ENCODE results near the gene PSMD13. TPM values are rescaled to one million over a fixed set of nuclear protein-coding genes. Genes with fewer than 3 reads are reported as not detected.
"Not testable (repeated sequence)": the region's sequence is repeated elsewhere in the genome, so short reads cannot be mapped to it uniquely, and the experiment has no call there.

The PSMD13 gene
- total RNA-seq = 130 and 140 TPM in 2 replicates

GRCh38 chr11:236774-237767 is at the start of gene PSMD13:
TSS of gene PSMD13 (plus strand) at chr11:236976. CDS start at chr11:237050, 74 bp downstream.
- peak; percentile 80 for DNase-seq (ENCODE audit: low read depth)
- H3K4me3 ChIP-seq (ENCODE audit: low read depth, low read length) = peak within 1 kb of the TSS; percentile 99
- TF ChIP-seq, protein P1, sequence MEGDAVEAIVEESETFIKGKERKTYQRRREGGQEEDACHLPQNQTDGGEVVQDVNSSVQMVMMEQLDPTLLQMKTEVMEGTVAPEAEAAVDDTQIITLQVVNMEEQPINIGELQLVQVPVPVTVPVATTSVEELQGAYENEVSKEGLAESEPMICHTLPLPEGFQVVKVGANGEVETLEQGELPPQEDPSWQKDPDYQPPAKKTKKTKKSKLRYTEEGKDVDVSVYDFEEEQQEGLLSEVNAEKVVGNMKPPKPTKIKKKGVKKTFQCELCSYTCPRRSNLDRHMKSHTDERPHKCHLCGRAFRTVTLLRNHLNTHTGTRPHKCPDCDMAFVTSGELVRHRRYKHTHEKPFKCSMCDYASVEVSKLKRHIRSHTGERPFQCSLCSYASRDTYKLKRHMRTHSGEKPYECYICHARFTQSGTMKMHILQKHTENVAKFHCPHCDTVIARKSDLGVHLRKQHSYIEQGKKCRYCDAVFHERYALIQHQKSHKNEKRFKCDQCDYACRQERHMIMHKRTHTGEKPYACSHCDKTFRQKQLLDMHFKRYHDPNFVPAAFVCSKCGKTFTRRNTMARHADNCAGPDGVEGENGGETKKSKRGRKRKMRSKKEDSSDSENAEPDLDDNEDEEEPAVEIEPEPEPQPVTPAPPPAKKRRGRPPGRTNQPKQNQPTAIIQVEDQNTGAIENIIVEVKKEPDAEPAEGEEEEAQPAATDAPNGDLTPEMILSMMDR (IDR thresholded peaks at IDR 0.05; ENCODE audit: insufficient read depth, low read depth, low read length) = no peak

DNA sequence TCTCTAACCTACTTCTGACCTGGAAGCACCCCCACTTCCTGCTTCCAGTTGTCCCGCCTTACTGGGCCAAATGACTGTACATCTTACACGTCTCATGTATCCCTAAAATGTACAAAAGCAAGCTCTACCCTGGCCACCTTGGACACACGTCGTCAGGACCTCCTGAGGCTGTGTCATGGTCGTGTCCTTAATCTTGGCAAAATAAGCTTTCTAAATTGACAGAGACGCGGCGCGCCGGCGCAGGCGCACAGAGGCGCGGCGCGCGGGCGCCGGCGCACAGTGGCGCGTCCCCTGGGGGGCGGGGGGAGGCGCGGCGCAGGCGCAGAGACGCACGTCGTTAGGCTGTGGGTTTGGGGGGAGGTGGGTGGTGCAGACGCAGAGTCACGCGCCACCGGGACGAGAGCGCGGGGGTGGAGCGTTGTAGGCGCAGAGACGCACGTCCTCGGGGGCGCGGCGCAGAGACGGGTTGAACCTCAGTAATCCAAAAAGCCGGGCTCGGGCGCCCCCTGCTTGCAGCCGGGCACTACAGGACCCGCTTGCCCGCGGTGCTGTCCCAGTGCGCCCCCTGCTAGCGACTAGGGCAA is 47.5 kb upstream of the PSMD13 start:
- peak overlapping the region; percentile 37 for H3K4me3 ChIP-seq (ENCODE audit: low read depth, low read length)
- DNase-seq (ENCODE audit: low read depth) = peak; percentile 88

GRCh38 chr11:189843-190311 is 46.9 kb upstream of the PSMD13 start:
- peak overlapping the region; percentile 27 for H3K4me3 ChIP-seq (ENCODE audit: low read depth, low read length)
- TF ChIP-seq, protein P1 (IDR thresholded peaks at IDR 0.05; ENCODE audit: insufficient read depth, low read depth, low read length) = peak; percentile 46

GRCh38 chr11:190546-190945 is 46.2 kb upstream of the PSMD13 start:
- DNase-seq (ENCODE audit: low read depth); H3K4me3 ChIP-seq (ENCODE audit: low read depth, low read length): not testable (repeated sequence)

More at GRCh38 chr11:189843-190311, 46.9 kb upstream of the PSMD13 start:
- DNase-seq (ENCODE audit: low read depth) = not testable (repeated sequence)

DNA sequence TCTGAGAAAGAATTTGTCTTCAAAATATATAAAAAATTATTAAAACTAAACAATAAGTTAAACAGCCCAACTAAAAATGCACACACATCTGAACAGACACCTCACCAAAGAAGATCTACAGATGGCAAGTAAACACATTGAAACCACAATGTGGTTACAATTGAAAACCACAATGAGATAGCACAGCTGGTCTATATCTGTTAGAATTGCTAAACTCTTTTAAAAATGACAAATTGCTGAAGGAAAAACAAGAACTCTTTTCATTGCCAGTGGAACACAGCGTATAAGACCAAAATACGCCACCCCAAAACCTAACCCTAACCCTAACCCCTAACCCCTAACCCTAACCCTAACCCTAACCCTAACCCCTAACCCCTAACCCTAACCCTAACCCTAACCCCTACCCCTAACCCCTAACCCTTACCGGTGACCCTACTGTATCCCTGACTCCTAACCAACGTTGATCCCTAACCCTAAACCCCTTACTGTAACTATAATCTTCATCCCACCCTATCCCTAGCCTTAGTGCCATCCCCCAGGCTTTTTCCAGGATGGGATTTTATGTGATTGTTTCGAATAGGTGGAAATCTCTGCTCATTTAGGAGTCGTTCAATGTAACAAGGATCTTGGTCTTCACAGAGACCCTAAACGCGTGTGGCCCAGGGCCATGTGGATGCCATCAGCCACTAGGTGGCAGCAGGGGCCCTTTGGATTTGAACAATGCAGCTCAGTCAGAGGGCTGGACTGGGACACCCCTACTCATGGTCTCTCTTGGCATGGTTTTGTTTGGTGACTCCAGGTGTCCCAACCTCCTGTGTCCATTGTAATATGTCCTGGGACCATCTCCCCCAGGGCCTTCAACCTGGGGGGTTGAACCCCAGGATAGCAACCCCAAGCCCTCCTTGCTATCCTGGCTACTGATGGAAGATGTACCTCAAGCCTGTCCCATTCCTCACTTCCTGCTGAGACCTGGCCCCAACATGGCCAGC is 45.0 kb upstream of the PSMD13 start:
- TF ChIP-seq, protein P1 (IDR thresholded peaks at IDR 0.05; ENCODE audit: insufficient read depth, low read depth, low read length) = peak; percentile 21
- not testable (repeated sequence) for H3K4me3 ChIP-seq (ENCODE audit: low read depth, low read length); DNase-seq (ENCODE audit: low read depth)

GRCh38 chr11:192674-193128 is 44.1 kb upstream of the PSMD13 start, which contains the start of gene SCGB1C1:
TSS of gene SCGB1C1 (plus strand) at chr11:193078. CDS start at chr11:193100, 22 bp downstream.
- not testable (repeated sequence) for H3K4me3 ChIP-seq (ENCODE audit: low read depth, low read length); DNase-seq (ENCODE audit: low read depth)

- not testable (repeated sequence) for DNase-seq (ENCODE audit: low read depth); H3K4me3 ChIP-seq (ENCODE audit: low read depth, low read length)
Observed at GRCh38 chr11:193481-193880, 43.3 kb upstream of the PSMD13 start.

Data from fibroblast of villous mesenchyme (primary cell).